B cell (primary cell): ENCODE data around the gene MAGI2. TPM values are rescaled to one million over a fixed set of nuclear protein-coding genes. Genes with fewer than 3 reads are reported as not detected.

ENCODE experiments used
- ATAC-seq: fragments of 200-7000 bp; cut with Tn5 transposase; one replicate; pipeline ENCODE4 v1.10.0; 2021; ENCODE audit warnings: low read depth, mild to moderate bottlenecking, moderate number of reproducible peaks, moderate library complexity
- CTCF ChIA-PET: fragments of 350-600 bp; sonication (Branson Sonifier 250); formaldehyde crosslinking; loops from one replicate; lab custom pipeline; 2021; ENCODE audit warnings: antibody characterized with exemption, inconsistent platforms; lab: Charles Lee
- POLR2A ChIA-PET: fragments of 350-600 bp; sonication (Branson Sonifier 250); formaldehyde crosslinking; loops from one replicate; lab custom pipeline; 2021; ENCODE audit warnings: antibody characterized with exemption; lab: Charles Lee
- DNase-seq: peaks from one replicate; pipeline ENCODE4 v3.0.0; 2013
- H2AFZ ChIP-seq: 2 replicates; pipeline ENCODE4 v1.6.1; 2012; ENCODE audit warnings: mild to moderate bottlenecking, low read depth, low read length; ENCODE audit not compliant: insufficient read depth, poor library complexity, severe bottlenecking
- H3K27ac ChIP-seq, 2 donors: 1 replicate in 1 of 2; 2 replicates in 1 of 2; pipeline ENCODE4 v1.5.1; 2012 to 2013; ENCODE audit warnings: low read length in 2 of 2, mild to moderate bottlenecking in 2 of 2, moderate library complexity in 1 of 2
- H3K27me3 ChIP-seq, 4 experiments: fragments of 200-600 bp in 1 of 4; sonication (generic) in 1 of 4; replicated peaks in 1 of 4; 1 replicate in 2 of 4; 2 replicates in 2 of 4; pipeline versions ENCODE4 v1.6.1 to v1.7.0; 2013 to 2016; ENCODE audit warnings: low read length in 3 of 4, mild to moderate bottlenecking in 2 of 4, mixed read lengths in 1 of 4, moderate library complexity in 1 of 4; ENCODE audit not compliant: insufficient read depth in 4 of 4, control insufficient read depth in 3 of 4; ENCODE audit errors: control extremely low read depth in 1 of 4
- H3K36me3 ChIP-seq, 2 experiments: replicated peaks in 1 of 2; 1 replicate in 1 of 2; 2 replicates in 1 of 2; pipeline versions ENCODE4 v1.6.1 to v1.7.1; 2013; ENCODE audit warnings: low read length in 1 of 2; ENCODE audit not compliant: insufficient read depth in 2 of 2, control insufficient read depth in 1 of 2; ENCODE audit errors: control extremely low read depth in 1 of 2, extremely low read depth in 1 of 2
- H3K4me1 ChIP-seq, 2 donors: fragments of 200-600 bp in 1 of 2; sonication (generic) in 1 of 2; 1 replicate in 1 of 2; 2 replicates in 1 of 2; pipeline versions ENCODE4 v1.5.1 to v1.6.1; 2013 to 2017; ENCODE audit warnings: low read length in 2 of 2; ENCODE audit not compliant: control insufficient read depth in 2 of 2, insufficient read depth in 2 of 2
- H3K4me2 ChIP-seq: replicated peaks from 2 replicates; pipeline ENCODE3; 2012; ENCODE audit warnings: mild to moderate bottlenecking, low read depth, low read length; ENCODE audit not compliant: poor library complexity, severe bottlenecking
- H3K4me3 ChIP-seq, 5 experiments: fragments of 200-600 bp in 1 of 5; sonication (generic) in 1 of 5; 1 replicate in 3 of 5; 2 replicates in 2 of 5; pipeline versions ENCODE4 v1.5.1 to v1.7.0; 2011 to 2016; ENCODE audit warnings: low read length in 4 of 5, mild to moderate bottlenecking in 4 of 5, low read depth in 2 of 5, control low read depth in 1 of 5, moderate library complexity in 1 of 5; ENCODE audit not compliant: insufficient read depth in 1 of 5; ENCODE audit errors: control extremely low read depth in 1 of 5, extremely low read depth in 1 of 5
- H3K79me2 ChIP-seq: fragments of 200-600 bp; sonication (generic); one replicate; pipeline ENCODE4 v1.6.0; 2016; ENCODE audit warnings: low read length; ENCODE audit not compliant: control insufficient read depth, insufficient read depth
- H3K9ac ChIP-seq: fragments of 200-600 bp; sonication (generic); 2 replicates; pipeline ENCODE4 v1.6.1; 2017; ENCODE audit warnings: mild to moderate bottlenecking, low read length, moderate library complexity
- H3K9me3 ChIP-seq, 3 donors: one replicate each; pipeline versions ENCODE4 v1.6.1 to v1.7.1; 2013; ENCODE audit warnings: low read length in 2 of 3; ENCODE audit not compliant: control insufficient read depth in 2 of 3, insufficient read depth in 1 of 3; ENCODE audit errors: control extremely low read depth in 1 of 3
- H4K20me1 ChIP-seq: 2 replicates; pipeline ENCODE4 v1.6.0; 2012; ENCODE audit warnings: mild to moderate bottlenecking, low read length; ENCODE audit not compliant: insufficient read depth, control insufficient read depth, poor library complexity, severe bottlenecking
- H3K27ac Mint-ChIP-seq: one replicate; pipeline ENCODE4 v1.8.0; 2021; ENCODE audit warnings: mixed read lengths
- H3K27me3 Mint-ChIP-seq: one replicate; pipeline ENCODE4 v1.8.0; 2021; ENCODE audit warnings: mixed read lengths
- H3K4me1 Mint-ChIP-seq: one replicate; pipeline ENCODE4 v1.8.0; 2021; ENCODE audit warnings: mixed read lengths
- H3K4me3 Mint-ChIP-seq: one replicate; pipeline ENCODE4 v1.8.0; 2021; ENCODE audit warnings: mixed read lengths
- H3K9me3 Mint-ChIP-seq: one replicate; pipeline ENCODE4 v1.8.0; 2022; ENCODE audit warnings: mixed read lengths; ENCODE audit not compliant: insufficient read depth
- EZH2 ChIP-seq: IDR thresholded peaks from 2 replicates; pipeline ENCODE4 v1.6.1; 2012; ENCODE audit warnings: borderline replicate concordance, low read depth, mild to moderate bottlenecking, moderate library complexity, low read length; ENCODE audit not compliant: insufficient read depth, poor library complexity, severe bottlenecking
- WGBS: methylation state at CpG from one replicate; pipeline ENCODE4 v1.1.5; 2013; ENCODE audit warnings: missing lambda C conversion rate; ENCODE audit not compliant: insufficient coverage; 5-methylcytosine and 5-hydroxymethylcytosine counted together
- intact Hi-C: fragments of 100-400 bp; cut with micrococcal nuclease; formaldehyde crosslinking; loops from one replicate; pipeline ENCODE4 v1.10.0; 2022
- polyA plus RNA-seq: library from polyadenylated mRNA; depleted of rRNA; stranded (reverse); fragments of >200 nt; gene quantifications from 2 replicates; pipeline ENCODE4 v1.2.3, GENCODE V29; 2012
- total RNA-seq, 2 donors: library from RNA; stranded (reverse); fragments of 120-200 nt in 1 of 2; gene quantifications; 1 replicate in 1 of 2; 2 replicates in 1 of 2; pipeline versions ENCODE4 v1.2.3 to v1.2.4, GENCODE V29; 2013 to 2022
- TF ChIP-seq, protein P1 (sequence below): fragments of 200-600 bp; IDR thresholded peaks from one replicate; pipeline ENCODE4 v1.8.0; 2022; ENCODE audit warnings: antibody characterized with exemption, mild to moderate bottlenecking

Gene MAGI2
- total and polyA plus RNA-seq, 2 donors (not counting 1 experiment from before 2014, with no cell fraction given), result 0.16 to 0.64 TPM

DNA sequence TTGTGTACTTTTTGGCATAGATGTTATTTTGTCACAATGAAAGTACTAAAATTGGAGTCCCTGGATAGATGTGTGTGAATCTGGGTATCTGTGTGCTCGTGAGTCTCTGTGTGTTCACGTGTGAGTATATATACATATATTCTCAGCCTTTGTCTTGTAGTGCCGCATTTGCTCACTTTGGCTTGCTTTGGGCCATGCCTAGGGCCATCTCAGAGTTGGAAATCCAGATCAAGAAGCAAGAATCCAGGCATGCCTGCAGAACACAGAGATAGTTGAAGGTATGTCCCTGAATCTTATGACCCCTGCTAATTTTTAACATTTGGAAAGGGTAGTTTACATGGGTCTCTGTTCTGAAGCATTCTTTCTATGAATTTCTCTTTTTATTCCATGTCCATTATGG lies 1446.2 kb downstream of the MAGI2 start:
- Histone ChIP-seq H2AFZ (no peak overlapping the region), H3K9me3 (peaks cover 0 to 3% (median 0%) of the 10 kb centered on the region in 3 donors), H3K4me1 (no peaks in the 10 kb centered on the region), H3K27me3 (no peaks in the 10 kb centered on the region), H4K20me1 (no peaks in the 10 kb centered on the region), H3K9ac (no peak overlapping the region), H3K4me3 (no peak overlapping the region), H3K79me2 (no peaks in the 10 kb centered on the region), H3K36me3 (no peaks in the 10 kb centered on the region), H3K4me2 (no peak overlapping the region), H3K27ac (no peak overlapping the region)
- peaks cover 8% of the 10 kb centered on the region for H3K27me3 Mint-ChIP-seq
- CTCF ChIA-PET, result no interaction called here
- H3K4me1 Mint-ChIP-seq, result no peaks in the 10 kb centered on the region
- ATAC-seq (no peak), DNase-seq (no peak)
- no peak overlapping the region for H3K4me3 Mint-ChIP-seq
- TF ChIP-seq EZH2, result no peak
- TF ChIP-seq, protein P1, sequence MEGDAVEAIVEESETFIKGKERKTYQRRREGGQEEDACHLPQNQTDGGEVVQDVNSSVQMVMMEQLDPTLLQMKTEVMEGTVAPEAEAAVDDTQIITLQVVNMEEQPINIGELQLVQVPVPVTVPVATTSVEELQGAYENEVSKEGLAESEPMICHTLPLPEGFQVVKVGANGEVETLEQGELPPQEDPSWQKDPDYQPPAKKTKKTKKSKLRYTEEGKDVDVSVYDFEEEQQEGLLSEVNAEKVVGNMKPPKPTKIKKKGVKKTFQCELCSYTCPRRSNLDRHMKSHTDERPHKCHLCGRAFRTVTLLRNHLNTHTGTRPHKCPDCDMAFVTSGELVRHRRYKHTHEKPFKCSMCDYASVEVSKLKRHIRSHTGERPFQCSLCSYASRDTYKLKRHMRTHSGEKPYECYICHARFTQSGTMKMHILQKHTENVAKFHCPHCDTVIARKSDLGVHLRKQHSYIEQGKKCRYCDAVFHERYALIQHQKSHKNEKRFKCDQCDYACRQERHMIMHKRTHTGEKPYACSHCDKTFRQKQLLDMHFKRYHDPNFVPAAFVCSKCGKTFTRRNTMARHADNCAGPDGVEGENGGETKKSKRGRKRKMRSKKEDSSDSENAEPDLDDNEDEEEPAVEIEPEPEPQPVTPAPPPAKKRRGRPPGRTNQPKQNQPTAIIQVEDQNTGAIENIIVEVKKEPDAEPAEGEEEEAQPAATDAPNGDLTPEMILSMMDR, result no peak
- H3K9me3 Mint-ChIP-seq, result no peaks in the 10 kb centered on the region
- intact Hi-C loops, result no loop called here
- no peak overlapping the region for H3K27ac Mint-ChIP-seq
- POLR2A ChIA-PET, result no interaction called here
- no CpG with 5 or more reads among the region's 3 CpGs for WGBS

DNA sequence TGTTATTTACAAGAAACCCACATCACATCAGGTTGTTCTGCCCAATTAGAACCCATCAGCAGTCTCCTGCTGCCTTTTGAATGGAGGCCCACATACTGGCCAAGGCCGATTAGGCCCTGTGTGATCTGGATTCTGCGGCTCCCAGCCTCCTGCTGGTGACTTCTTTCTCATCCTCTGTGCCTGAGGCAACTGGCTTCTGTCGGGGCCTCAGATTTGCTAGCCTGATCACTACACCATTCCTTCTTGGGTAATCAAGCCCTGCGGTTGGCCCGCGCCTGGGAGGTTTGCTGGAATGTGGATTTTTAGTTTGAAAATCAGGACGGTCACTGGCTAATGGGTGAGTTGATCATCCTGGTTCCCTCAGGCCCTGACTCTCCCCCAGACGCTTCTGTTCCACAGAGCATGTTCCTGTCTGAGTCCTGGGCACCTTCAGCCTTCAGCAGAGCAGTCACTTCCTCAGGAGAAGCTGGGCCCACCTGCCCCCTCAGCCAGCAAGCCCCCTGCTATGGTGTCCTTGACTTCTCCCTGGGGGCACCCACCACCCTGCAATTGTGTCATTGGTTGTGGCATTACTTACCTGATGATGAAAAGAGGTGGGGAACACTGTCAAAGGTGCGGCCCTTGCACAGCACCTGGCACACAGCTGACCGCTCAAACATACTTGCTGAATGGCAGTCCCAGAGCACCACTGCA lies 1447.3 kb downstream of the MAGI2 start:
- Histone ChIP-seq H3K9ac (no peak overlapping the region), H3K79me2 (no peaks in the 10 kb centered on the region), H3K4me2 (no peak overlapping the region), H3K9me3 (peaks cover 0 to 3% (median 0%) of the 10 kb centered on the region in 3 donors), H3K27ac (no peak overlapping the region), H3K36me3 (no peaks in the 10 kb centered on the region), H3K4me3 (no peak overlapping the region), H4K20me1 (no peaks in the 10 kb centered on the region), H3K4me1 (no peaks in the 10 kb centered on the region), H2AFZ (no peak overlapping the region), H3K27me3 (no peaks in the 10 kb centered on the region)
- Mint-ChIP-seq H3K27ac (no peak overlapping the region), H3K9me3 (no peaks in the 10 kb centered on the region), H3K4me1 (no peaks in the 10 kb centered on the region), H3K27me3 (peaks cover 5% of the 10 kb centered on the region), H3K4me3 (no peak overlapping the region)
- intact Hi-C loops, result no loop called here
- DNase-seq (no peak), ATAC-seq (no peak)
- ChIA-PET POLR2A (no interaction called here), CTCF (no interaction called here)
- WGBS, result 99% methylated on average over 5 of the region's 10 CpGs
- TF ChIP-seq EZH2, result no peak
- TF ChIP-seq, protein P1, result no peak
